Pancreas (tissue), 10 donors: ENCODE measurements around the gene PSAPL1. TPM values are rescaled to one million over a fixed set of nuclear protein-coding genes. Genes with fewer than 3 reads are reported as not detected.
A peak's percentile ranks its signal among the peaks of the same experiment; 100 is the strongest.

Experiments used
- ATAC-seq, 4 donors: fragments of 200-7000 bp; cut with Tn5 transposase; one replicate each; pipeline versions ENCODE4 v1.8.0 to v1.9.1; 2020; ENCODE audit warnings: mild to moderate bottlenecking in 4 of 4, moderate library complexity in 4 of 4
- DNase-seq, 6 donors: peaks; one replicate each; pipeline ENCODE4 v3.0.0-alpha.2; 2020
- FAIRE-seq: peaks from 2 replicates; lab custom pipeline; 2012; peaks lifted over from hg19 to GRCh38; lab: Jason Lieb, UNC
- H3K27ac ChIP-seq, 4 donors: fragments of 200-600 bp; sonication (generic); 1 replicate in 3 of 4; 2 replicates in 1 of 4; pipeline versions ENCODE4 v1.5.0 to v1.8.0; 2020
- H3K27me3 ChIP-seq, 4 donors: fragments of 200-600 bp; one replicate each; pipeline ENCODE4 v1.8.0; 2021
- H3K36me3 ChIP-seq, 3 donors: fragments of 200-600 bp; sonication (generic) in 1 of 3; one replicate each; pipeline versions ENCODE4 v1.5.0 to v1.8.0; 2020 to 2021
- H3K4me1 ChIP-seq, 3 donors: fragments of 200-600 bp; one replicate each; pipeline ENCODE4 v1.8.0; 2021
- H3K4me3 ChIP-seq, 4 donors: fragments of 200-600 bp; sonication (generic) in 2 of 4; one replicate each; pipeline versions ENCODE4 v1.5.0 to v1.8.0; 2020 to 2021
- H3K9me3 ChIP-seq, 4 donors: fragments of 200-600 bp; one replicate each; pipeline ENCODE4 v1.8.0; 2021
- CTCF ChIP-seq, 4 donors: fragments of 200-600 bp; sonication (generic) in 3 of 4; IDR thresholded peaks; one replicate each; pipeline versions ENCODE4 v1.5.0 to v1.8.0; 2021; ENCODE audit warnings: antibody characterized with exemption in 4 of 4
- WGBS, 2 donors: extraction: QIAGEN DNeasy Blood & Tissue Kit; methylation state at CpG; one replicate each; pipeline ENCODE4 v1.1.7; 2013; 5-methylcytosine and 5-hydroxymethylcytosine counted together
- intact Hi-C, 3 donors: fragments of 100-400 bp; cut with DNase I; formaldehyde crosslinking; loops; one replicate each; pipeline versions ENCODE4 v1.11.1 to v1.14.2; 2022
- polyA plus RNA-seq, 2 donors: library from polyadenylated mRNA; stranded (reverse); fragments of 200-250 nt; gene quantifications; one replicate each; pipeline ENCODE4 v1.2.3, GENCODE V29; 2013
- total RNA-seq, 6 donors: library from RNA; stranded (reverse); fragmentation: NEBNext Ultra II Directional in 4 of 6; extraction: Animal tissue kit (Norgen Biotek cat#: 25700) in 4 of 6; gene quantifications; one replicate each; pipeline versions ENCODE4 v1.2.1 to v1.2.4, GENCODE V29; 2021 to 2023
- donor health status: healthy with polysubstance abuse.
- donor health status: DM: no; HTN: no; CAD: no; lungs with moderate emphysema.
- donor health status: DM: no; HTN: no; CAD: no.
- donor health status: control.
- donor health status: control.
- donor health status: Bipolar disorder and iron deficiency.
- donor health status: DM: yes; HTN: yes; CAD: no.
- donor health status: DM: no; HTN: no; CAD: no.
- donor health status: DM: no; HTN: no; CAD: no.
- donor health status: DM: yes; HTN: yes; CAD: no.

PSAPL1 gene
- total and polyA plus RNA-seq, 8 donors = 0.06 TPM; not detected in 7

- no peak for FAIRE-seq
- H3K4me1 ChIP-seq = no peaks in the 10 kb centered on the region
- H3K36me3 ChIP-seq = no peaks in the 10 kb centered on the region
- no peaks in the 10 kb centered on the region for H3K9me3 ChIP-seq
- WGBS, 2 donors = 42 to 48% methylated on average over 12 of the region's 12 CpGs
- no peaks in the 10 kb centered on the region for H3K27me3 ChIP-seq
- intact Hi-C loops = no loop called here
- peak in 2 of 6 donors; percentile 5 to 11 for DNase-seq
- no peak for TF ChIP-seq CTCF (IDR thresholded peaks at IDR 0.05)
- H3K4me3 ChIP-seq = no peak overlapping the region
- ATAC-seq = no peak
- no peak overlapping the region for H3K27ac ChIP-seq
Observed at GRCh38 chr4:7414736-7415510, 19.8 kb downstream of the PSAPL1 start.

- Histone ChIP-seq H3K36me3 (no peaks in the 10 kb centered on the region), H3K4me3 (no peak overlapping the region), H3K27me3 (no peaks in the 10 kb centered on the region), H3K9me3 (no peaks in the 10 kb centered on the region), H3K27ac (no peak overlapping the region), H3K4me1 (no peaks in the 10 kb centered on the region)
- DNase-seq (peak in 2 of 6 donors; percentile 7 to 19), ATAC-seq (no peak), FAIRE-seq (no peak)
- 74 to 80% methylated on average over 9 of the region's 9 CpGs for WGBS, 2 donors
- intact Hi-C loops = no loop called here
- no peak for TF ChIP-seq CTCF (IDR thresholded peaks at IDR 0.05)
Observed at GRCh38 chr4:7414046-7414445, 20.7 kb downstream of the PSAPL1 start.

GRCh38 chr4:7412554-7412912, 22.2 kb downstream of the PSAPL1 start:
- intact Hi-C loops = no loop called here
- peak in 3 of 6 donors; percentile 4 to 22 (median 7) for DNase-seq

GRCh38 chr4:7411896-7412553, 22.7 kb downstream of the PSAPL1 start:
- Histone ChIP-seq H3K27me3 (no peaks in the 10 kb centered on the region), H3K4me3 (no peak overlapping the region), H3K36me3 (no peaks in the 10 kb centered on the region), H3K27ac (no peak overlapping the region), H3K9me3 (no peaks in the 10 kb centered on the region), H3K4me1 (no peaks in the 10 kb centered on the region)
- WGBS, 2 donors = 57 to 66% methylated on average over 12 of the region's 12 CpGs
- DNase-seq (peak in 3 of 6 donors; percentile 4 to 39 (median 8)), FAIRE-seq (no peak), ATAC-seq (no peak)
- intact Hi-C loops = no loop called here
- no peak for TF ChIP-seq CTCF (IDR thresholded peaks at IDR 0.05)

More at GRCh38 chr4:7412554-7412912, 22.2 kb downstream of the PSAPL1 start:
- WGBS, 2 donors = 68 to 77% methylated on average over 3 to 4 of the region's 4 CpGs
- FAIRE-seq (no peak), ATAC-seq (no peak)
- Histone ChIP-seq H3K27ac (no peak overlapping the region), H3K27me3 (no peaks in the 10 kb centered on the region), H3K9me3 (no peaks in the 10 kb centered on the region), H3K36me3 (no peaks in the 10 kb centered on the region), H3K4me1 (no peaks in the 10 kb centered on the region), H3K4me3 (no peak overlapping the region)
- no peak for TF ChIP-seq CTCF (IDR thresholded peaks at IDR 0.05)

- no peak for ATAC-seq
- 52 to 56% methylated on average over 1 of the region's 1 CpG for WGBS, 2 donors
- H3K4me3 ChIP-seq = no peak overlapping the region
- H3K27me3 ChIP-seq = peaks cover 0 to 4% (median 0%) of the 10 kb centered on the region in 4 donors
- H3K9me3 ChIP-seq = no peaks in the 10 kb centered on the region
- no peak for TF ChIP-seq CTCF (IDR thresholded peaks at IDR 0.05)
- no peak for DNase-seq
- no peak overlapping the region for H3K27ac ChIP-seq
- FAIRE-seq = no peak
- intact Hi-C loops = no loop called here
- H3K36me3 ChIP-seq = no peaks in the 10 kb centered on the region
- no peaks in the 10 kb centered on the region for H3K4me1 ChIP-seq
Observed at GRCh38 chr4:7411491-7411890, 23.2 kb downstream of the PSAPL1 start.
